Heart left ventricle (tissue), 13 donors: ENCODE results near the gene PTPRD.

ENCODE experiments used
- POLR2A ChIP-seq, 2 donors: fragments of 450-650 bp; IDR thresholded peaks; one replicate each; pipeline ENCODE4 v1.6.1; 2017; ENCODE audit warnings: antibody characterized with exemption in 2 of 2, mild to moderate bottlenecking in 2 of 2, moderate library complexity in 2 of 2
- TF ChIP-seq, protein P1 (sequence below), 12 donors: fragments of 200-600 bp; sonication (generic) in 4 of 12; IDR thresholded peaks; one replicate each; pipeline versions ENCODE4 v1.5.0 to v1.8.0; 2018 to 2022; ENCODE audit warnings: antibody characterized with exemption in 12 of 12, mild to moderate bottlenecking in 5 of 12
- donor health status: ischemic (EF 13 %, LVEDD 7.1; RV severe dilation, severe dysfunction).
- donor health status: DM: no; HTN: yes; CAD: no.
- donor health status: DM: no; HTN: no; CAD: no.
- donor health status: ischemic (EF 25% LVEDD 6.9; RV normal size, moderate dysfunction).
- donor health status: ischemic (EF 25% LVEDD 5.7; RV mildly dilated, moderate dysfunction).
- donor health status: ischemic (EF 35%, LVEDD 5.7; RV mildly dilated, moderate dysfunction).
- donor health status: nonischemic (EF 11% LVEDD 7.7; RV severe dilation, severe dysfunction).
- donor health status: DM: yes; HTN: yes; CAD: no.
- donor health status: PGD.
- donor health status: ischemic (EF 29% LVEDD 5.4; RV normal size, mild dysfunction).
- donor health status: nonischemic (EF 23%, LVEDD 6.1; RV moderate dilation, normal function).

DNA sequence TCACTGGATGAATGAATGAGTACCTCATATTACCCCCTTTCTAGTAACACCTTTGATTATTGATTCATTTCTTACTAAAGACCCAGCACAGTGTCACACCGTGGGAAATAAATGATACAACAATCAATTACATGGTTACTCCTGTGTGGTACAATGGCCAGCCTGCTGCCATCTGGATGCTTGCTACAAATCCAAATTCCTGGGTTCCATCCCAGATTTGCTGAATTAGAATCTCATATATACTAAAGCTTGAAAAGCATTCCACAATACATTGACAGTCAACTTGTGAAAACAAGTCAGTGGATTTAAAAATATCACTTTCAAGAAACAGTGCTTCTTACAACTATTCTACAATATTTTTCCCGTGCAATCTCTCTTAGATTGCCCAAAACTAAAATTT lies 989.3 kb downstream of the PTPRD start:
- no peak for TF ChIP-seq POLR2A (IDR thresholded peaks at IDR 0.05)
- TF ChIP-seq, protein P1, sequence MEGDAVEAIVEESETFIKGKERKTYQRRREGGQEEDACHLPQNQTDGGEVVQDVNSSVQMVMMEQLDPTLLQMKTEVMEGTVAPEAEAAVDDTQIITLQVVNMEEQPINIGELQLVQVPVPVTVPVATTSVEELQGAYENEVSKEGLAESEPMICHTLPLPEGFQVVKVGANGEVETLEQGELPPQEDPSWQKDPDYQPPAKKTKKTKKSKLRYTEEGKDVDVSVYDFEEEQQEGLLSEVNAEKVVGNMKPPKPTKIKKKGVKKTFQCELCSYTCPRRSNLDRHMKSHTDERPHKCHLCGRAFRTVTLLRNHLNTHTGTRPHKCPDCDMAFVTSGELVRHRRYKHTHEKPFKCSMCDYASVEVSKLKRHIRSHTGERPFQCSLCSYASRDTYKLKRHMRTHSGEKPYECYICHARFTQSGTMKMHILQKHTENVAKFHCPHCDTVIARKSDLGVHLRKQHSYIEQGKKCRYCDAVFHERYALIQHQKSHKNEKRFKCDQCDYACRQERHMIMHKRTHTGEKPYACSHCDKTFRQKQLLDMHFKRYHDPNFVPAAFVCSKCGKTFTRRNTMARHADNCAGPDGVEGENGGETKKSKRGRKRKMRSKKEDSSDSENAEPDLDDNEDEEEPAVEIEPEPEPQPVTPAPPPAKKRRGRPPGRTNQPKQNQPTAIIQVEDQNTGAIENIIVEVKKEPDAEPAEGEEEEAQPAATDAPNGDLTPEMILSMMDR (IDR thresholded peaks at IDR 0.05): no peak
